Measurements from ENCODE around the gene EML2. TPM values are rescaled to one million over a fixed set of nuclear protein-coding genes. Genes with fewer than 3 reads are reported as not detected.

Gene EML2
- total and polyA plus RNA-seq, 2 of the 8 experiments (the other 6 are each of a cell fraction or from before 2014, with no cell fraction given): 28.8 to 29.4 TPM

DNA sequence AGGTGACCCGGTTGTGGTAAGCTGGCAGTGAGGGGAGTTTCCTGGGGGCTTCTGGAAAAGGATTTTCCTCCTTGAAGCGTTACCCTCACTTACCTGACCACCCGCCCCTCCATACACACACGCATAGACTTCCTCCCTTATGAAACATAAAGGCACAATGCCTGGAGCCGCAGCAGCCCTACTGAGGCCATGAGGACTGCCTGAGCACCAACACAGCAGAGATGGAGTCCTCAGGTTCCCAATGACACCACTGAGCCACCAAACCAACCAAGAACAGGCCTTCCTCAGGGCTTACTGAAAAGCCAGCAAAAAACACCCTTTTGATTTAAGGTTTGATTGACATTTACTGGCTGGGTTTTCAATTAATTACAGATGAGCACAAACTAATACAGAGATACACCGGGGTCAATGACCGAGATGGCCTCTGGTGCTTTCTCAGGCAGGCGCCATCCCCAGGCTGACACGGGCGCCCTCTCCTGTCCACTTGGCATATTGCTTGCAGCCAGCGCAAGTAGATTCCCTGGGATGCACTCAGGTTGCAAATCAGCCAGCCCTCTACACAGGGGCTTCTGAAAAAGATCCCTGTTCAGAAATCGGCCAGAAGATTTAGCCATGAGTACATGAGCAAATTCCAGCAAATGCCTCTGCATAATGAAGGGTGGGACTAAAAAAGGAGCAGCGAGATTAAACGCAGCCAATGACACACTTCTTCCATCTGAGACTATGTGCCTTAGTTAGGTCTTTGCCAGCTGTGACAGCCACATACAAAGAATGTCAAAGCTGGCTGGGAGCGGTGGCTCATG, 69.4 kb downstream of the EML2 start (continued):
- TF ChIP-seq NRF1 (IDR thresholded peaks at IDR 0.05; ENCODE audit: low read depth, low read length) (no peak), RAD21 (IDR thresholded peaks at IDR 0.05 in 1 of 2, conservative IDR thresholded peaks at IDR 0.05 in 1 of 2; ENCODE audit: low read depth in 2 of 2, low read length in 2 of 2) (peak; percentile 79 to 87), MAFK (IDR thresholded peaks at IDR 0.05; ENCODE audit: low read depth, low read length) (no peak), TAF1 (IDR thresholded peaks at IDR 0.05; ENCODE audit: low read depth, low read length) (no peak)

All from H1 (cell line).